AG04449 (cell line): Measurements from ENCODE around the gene IFNGR2.

Experiments
- CTCF ChIA-PET: fragments of 350-600 bp; formaldehyde crosslinking; extraction: SDS; loops from one replicate; lab custom pipeline; 2021; ENCODE audit warnings: antibody characterized with exemption; lab: Yijun Ruan, JAX
- POLR2A ChIA-PET: fragments of 400-600, 350-600 bp; formaldehyde crosslinking; extraction: SDS; loops from one replicate; lab custom pipeline; 2020; ENCODE audit warnings: antibody characterized with exemption, inconsistent platforms; lab: Yijun Ruan, JAX
- DNase-seq: peaks from one replicate; pipeline ENCODE4 v3.0.0-alpha.2; 2010; ENCODE audit warnings: low read depth, low spot score
- H3K4me3 ChIP-seq: 2 replicates; pipeline ENCODE4 v1.5.1; 2011; ENCODE audit warnings: low read depth, mild to moderate bottlenecking, control low read depth, low read length
- TF ChIP-seq, protein P1 (sequence below): IDR thresholded peaks from one replicate; pipeline ENCODE4 v1.5.1; 2011; ENCODE audit warnings: mild to moderate bottlenecking, moderate library complexity, low read length, control low read depth, inconsistent platforms; ENCODE audit not compliant: insufficient read depth; ENCODE audit errors: missing control alignments

IFNGR2 gene

DNA sequence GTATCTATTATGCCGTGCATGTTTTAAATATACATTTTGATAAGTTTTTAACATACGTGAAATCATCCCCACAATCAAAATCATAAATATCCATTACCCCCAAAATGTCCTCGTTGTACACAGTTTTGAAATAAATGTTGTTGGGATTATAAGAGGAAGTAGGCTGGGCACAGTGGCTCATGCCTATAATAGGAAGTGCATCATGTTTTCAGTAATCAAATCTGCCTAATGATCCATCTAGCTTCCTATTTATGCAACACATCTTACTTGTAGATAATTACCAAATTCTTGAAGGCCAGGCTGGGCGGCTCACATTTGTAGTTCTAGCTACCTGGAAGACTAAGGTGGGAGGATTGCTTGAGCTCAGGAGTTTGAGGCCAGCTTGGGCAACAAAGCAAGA, 15.0 kb upstream of the IFNGR2 start:
- ChIA-PET POLR2A (no interaction called here), CTCF (interaction anchor here (0.9 to 1.1 kb wide), 3 partner anchors 9 to 191 kb away, joined by 3 read pairs; no protein-coding TSS in a partner anchor)
- DNase-seq, result no peak
- TF ChIP-seq, protein P1, sequence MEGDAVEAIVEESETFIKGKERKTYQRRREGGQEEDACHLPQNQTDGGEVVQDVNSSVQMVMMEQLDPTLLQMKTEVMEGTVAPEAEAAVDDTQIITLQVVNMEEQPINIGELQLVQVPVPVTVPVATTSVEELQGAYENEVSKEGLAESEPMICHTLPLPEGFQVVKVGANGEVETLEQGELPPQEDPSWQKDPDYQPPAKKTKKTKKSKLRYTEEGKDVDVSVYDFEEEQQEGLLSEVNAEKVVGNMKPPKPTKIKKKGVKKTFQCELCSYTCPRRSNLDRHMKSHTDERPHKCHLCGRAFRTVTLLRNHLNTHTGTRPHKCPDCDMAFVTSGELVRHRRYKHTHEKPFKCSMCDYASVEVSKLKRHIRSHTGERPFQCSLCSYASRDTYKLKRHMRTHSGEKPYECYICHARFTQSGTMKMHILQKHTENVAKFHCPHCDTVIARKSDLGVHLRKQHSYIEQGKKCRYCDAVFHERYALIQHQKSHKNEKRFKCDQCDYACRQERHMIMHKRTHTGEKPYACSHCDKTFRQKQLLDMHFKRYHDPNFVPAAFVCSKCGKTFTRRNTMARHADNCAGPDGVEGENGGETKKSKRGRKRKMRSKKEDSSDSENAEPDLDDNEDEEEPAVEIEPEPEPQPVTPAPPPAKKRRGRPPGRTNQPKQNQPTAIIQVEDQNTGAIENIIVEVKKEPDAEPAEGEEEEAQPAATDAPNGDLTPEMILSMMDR, result no peak
- no peak overlapping the region for H3K4me3 ChIP-seq

DNA sequence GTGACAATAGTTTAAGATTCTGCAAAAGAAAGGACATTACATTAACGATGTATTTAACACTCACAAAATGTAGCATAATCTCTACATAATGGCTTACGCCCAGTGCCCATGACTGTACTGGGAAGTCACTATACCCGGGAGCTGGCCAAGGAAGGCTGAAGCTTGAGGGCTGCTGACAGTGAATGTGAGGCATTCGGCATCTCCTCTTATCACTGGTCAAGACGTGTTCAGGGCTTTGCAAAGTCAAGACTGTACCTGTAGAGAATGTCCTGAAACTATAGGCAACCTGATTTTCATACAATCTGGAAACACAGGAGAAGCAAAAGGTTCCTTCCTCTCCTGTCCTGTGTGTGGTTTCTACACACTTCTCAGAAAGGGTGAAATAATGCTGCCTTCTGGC, 12.7 kb upstream of the IFNGR2 start:
- ChIA-PET POLR2A (no interaction called here), CTCF (interaction anchor here (1.1 kb wide), 1 partner anchor 193 kb away, joined by 3 read pairs; no protein-coding TSS in a partner anchor)
- no peak for DNase-seq
- TF ChIP-seq, protein P1, result no peak
- no peak overlapping the region for H3K4me3 ChIP-seq

DNA sequence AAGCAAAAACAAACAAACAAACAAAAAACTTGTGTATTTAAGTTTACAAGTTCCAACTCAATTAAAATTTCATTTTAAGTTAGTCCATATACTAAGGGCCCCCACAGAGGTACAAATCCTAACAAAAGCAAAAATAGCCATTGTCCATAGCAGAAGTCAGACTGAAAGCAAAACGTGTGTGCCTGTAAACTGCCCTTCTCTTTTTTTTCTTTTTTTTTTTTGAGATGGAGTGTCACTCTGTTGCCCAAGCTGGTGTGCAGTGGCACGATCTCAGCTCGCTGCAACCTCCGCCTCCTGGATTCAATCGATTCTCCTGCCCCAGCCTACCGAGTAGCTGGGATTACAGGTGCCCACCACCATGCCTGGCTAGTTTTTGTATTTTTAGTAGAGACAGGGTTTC, 11.6 kb upstream of the IFNGR2 start:
- H3K4me3 ChIP-seq, result no peak overlapping the region
- no peak for DNase-seq
- CTCF ChIA-PET, result interaction anchor here (1.1 kb wide), 1 partner anchor 194 kb away, joined by 3 read pairs; no protein-coding TSS in a partner anchor
- POLR2A ChIA-PET, result no interaction called here
- TF ChIP-seq, protein P1, result no peak

DNA sequence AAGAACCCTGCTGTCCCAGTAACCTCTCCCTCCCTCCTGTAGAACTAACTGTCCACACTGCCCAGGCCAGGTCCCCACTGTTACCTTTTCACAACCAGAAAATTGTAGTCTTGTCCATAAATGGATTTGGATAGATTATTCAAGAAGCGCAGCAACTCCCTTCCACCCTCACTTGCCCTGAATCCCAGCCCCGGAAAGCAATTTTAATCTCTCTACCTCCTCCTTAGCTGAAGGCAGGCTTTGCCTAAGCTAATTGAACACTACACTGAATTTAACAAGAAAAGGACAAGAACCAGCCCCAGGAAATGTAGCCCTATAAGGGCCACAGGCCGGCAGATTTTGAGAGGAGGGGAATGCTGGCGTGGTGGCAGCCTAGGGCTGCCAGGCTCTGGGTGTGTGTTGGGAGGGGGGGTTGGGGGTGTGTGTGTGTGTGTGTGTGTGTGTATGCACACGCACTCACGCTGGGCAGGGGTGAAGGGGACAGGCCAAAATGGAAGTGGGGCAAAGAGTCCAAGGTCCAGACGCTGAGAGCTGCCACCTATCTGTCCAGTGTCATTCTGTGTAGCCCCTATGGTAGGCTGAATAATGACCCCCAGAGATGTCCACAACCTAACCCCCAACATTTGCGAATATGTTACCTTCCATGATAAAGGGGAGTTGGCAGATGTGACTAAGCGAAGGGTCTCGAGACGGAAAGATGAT, 10.8 kb upstream of the IFNGR2 start:
- DNase-seq, result no peak
- ChIA-PET POLR2A (no interaction called here), CTCF (no interaction called here)
- TF ChIP-seq, protein P1, result no peak
- no peak overlapping the region for H3K4me3 ChIP-seq

DNA sequence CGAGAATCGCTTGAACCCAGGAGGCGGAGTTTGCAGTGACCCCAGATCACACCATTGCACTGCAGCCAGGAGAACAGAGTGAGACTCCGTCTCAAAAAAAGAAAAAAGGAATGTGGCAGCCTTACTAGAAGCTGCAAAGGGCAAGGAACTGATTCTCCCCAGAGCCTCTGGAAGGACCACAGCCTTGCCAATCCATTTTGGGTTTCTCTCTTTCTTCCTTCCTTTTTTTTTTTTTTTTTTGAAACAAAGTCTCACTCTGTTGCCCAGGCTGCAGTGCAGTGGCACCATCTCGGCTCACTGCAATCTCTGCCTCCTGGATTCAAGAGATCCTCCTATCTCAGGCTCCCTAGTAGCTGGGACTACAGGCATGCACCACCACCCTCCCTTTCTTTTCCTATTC, 9.9 kb upstream of the IFNGR2 start:
- TF ChIP-seq, protein P1, result no peak
- no peak overlapping the region for H3K4me3 ChIP-seq
- ChIA-PET POLR2A (interaction anchor here (0.7 kb wide), 1 partner anchor 40 kb away, joined by 5 read pairs; no protein-coding TSS in a partner anchor), CTCF (no interaction called here)
- DNase-seq, result no peak

DNA sequence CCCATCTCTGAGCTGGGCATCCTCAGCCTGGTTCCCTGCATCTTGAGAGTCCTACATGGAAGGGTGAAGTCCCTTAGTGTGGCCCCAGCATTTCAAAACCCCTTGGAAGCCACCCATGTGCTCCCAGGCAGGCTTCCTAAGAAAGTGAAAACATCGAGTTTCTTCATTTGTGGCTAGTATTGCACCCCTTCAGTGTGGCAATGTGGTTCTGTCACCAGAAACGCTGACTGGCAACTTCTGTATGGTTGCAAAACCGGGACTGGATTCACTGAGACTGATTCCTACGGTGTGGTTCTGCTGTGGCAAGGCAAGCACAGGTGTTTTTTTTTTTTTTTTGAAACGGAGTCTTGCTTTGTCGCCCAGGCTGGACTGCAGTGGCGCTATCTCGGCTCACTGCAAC, 9.0 kb upstream of the IFNGR2 start:
- POLR2A ChIA-PET, result no interaction called here
- TF ChIP-seq, protein P1, result no peak
- no peak for DNase-seq
- H3K4me3 ChIP-seq, result no peak overlapping the region
- CTCF ChIA-PET, result interaction anchor here (1.1 kb wide), 1 partner anchor 8 kb away, joined by 3 read pairs; no protein-coding TSS in a partner anchor
